ENCODE results near the gene USP20.

Gene USP20

DNA sequence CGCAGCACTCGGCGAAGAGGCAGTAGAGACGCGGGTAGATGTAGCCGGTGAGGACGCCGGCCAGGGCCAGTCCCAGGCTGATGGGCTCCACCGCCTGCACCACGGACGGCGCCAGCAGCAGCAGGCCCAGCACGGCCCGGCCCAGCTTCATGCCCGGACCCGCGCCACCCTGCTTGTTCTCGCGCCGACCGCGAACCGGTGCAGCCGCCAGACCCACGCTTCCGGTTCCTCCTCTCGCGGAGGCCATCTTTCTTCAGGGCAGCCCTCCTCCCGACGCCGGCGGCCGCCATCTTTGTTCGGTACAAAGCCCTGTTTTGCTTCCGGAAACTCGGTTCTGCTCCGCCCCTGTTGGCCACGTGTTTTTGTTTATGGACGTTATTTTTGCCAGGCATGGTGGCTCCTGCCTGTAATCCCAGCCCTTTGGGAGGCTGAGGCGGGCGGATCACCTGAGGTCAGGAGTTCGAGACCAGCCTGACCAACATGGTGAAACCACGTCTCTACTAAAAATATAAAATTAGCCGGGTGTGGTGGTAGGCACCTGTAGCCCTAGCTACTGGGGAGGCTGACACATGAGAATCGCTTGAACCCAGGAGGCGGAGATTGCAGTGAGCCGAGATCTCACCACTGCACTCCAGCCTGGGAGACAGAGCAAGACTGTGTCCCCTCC is 11.2 kb upstream of the USP20 start, which contains the start of gene TOR1A:
Gene TOR1A, minus strand, starts transcription at position 202 of the 667 bp plus-strand sequence. Its CDS starts 51 bp downstream, at position 151.
- DNase-seq: peak; percentile 95 to 96

DNA sequence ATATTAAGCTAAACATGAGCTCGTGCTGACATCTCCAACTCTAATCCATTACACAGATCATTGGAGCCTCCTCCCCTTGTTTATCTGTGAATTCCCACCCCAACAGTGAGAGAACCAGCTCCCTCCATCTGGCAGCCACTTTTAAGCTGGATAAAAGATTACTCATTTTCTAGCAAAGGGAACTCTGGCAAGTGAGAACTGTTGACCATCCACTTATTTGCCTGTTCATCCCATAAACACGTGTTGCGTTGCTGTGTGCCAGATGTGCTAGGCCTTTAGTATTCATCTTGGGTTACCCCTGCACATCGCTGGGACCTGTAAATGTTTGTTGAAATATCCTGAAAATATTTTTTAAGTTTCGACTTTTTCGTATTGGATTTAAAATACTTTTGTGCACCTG is 8.9 kb upstream of the USP20 start:
- DNase-seq: no peak

DNA sequence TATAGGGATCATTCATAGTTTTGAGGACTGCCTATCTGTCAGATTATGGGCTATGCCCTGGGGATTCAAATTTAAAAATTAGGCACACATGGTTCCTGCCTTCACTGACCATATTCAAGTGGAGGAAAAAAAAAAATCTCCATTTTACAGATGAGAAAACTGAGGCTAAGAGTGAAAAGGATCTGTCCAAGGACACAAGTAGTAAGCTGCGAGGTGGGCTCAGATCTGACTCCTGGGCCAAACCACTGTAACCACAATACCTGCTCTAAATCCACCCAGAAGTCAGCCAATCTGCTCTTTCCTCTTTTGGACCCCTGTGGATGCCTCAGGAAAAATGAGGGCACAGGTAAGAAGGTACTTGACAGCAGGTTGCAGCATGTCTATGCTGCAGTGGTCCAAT is 8.5 kb upstream of the USP20 start:
- DNase-seq: no peak

DNA sequence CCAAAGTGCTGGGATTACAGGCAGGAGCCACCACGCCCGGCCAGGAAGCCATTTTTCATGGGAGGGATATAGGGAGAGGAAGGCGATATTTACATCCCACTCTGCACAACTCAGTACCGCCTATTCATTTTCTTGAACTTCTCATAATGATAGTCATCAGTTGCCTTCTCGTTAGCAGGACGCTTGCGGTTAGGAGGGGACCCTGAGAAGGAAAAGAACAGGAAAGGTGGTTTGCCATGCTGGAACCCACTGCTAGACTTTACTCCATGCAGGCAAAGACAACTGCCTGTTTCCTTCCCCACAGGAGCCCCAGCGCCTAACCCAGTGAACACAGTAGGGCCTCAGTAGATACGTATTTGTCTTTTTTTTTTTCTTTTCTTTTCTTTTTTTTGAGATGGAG is 7.2 kb upstream of the USP20 start:
- no peak for DNase-seq

DNA sequence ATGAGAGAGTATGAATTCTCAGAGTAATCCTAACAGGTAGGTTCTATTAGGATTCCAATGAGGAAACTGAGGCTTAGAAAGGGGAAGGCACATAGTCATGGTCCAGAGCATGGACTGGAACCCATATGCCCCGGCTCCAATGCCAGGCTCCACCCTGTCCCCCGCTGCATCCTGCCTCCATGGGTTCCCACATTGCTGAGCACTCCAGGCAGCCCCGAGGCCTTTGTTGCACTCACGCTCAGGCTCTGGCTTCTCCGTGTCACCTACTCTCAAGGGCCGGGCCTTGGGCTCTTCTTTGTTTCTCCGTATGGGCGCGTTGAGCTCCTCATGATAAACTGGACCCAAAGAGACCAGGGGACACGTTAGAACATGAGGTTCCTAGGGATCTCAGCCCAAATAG is 6.3 kb upstream of the USP20 start:
- DNase-seq: no peak

DNA sequence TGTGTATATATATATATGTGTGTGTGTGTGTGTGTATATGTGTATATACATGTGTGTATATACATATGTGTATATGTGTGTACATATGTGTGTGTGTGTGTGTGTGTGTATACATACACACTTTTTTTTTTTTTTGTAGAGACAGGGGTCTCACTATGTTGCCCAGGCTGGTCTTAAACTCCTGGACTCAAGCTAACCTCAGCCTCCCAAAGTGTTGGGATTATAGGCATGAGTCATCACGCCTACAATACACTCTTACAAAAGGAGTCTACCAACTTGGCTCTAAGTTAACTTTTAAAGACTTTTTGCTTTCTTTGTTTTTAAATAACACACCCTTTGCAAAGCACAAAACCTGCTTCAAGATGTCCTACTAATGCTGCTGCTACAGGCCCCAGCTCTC is 2.3 kb upstream of the USP20 start:
- DNase-seq: no peak

DNA sequence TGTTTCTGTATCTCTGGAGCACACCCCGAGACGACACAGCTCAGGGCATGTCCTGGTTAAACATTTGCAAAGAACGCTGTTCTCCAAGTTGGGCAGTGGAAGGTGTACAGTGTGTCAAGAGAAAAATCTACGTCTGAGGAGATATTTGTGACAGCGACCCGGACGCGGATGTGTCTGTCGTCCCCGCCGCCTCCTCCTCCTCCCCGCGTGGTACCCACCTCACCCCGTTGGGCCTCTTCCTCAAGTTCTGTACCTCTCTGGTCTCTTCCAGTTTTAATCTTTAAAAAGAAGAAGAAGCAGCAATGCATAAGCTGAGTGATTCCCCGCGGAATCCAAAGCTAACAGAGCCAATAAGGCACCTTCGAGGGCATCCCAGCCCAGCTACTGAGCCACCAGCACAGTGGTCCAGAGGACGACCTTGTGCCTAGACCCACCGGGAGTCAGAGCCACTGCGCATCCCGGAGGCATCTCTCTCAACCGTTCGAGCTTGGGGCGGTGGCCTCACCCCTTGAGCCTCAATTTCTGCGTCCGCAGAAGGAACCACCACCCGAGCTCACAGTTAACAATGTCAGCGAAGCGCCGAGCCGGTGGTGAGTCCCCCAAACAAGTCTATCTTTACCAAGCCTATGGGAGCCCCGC is 650 bp upstream of the USP20 start:
- peak in 1 of 2 experiments; percentile 29 for DNase-seq

DNA sequence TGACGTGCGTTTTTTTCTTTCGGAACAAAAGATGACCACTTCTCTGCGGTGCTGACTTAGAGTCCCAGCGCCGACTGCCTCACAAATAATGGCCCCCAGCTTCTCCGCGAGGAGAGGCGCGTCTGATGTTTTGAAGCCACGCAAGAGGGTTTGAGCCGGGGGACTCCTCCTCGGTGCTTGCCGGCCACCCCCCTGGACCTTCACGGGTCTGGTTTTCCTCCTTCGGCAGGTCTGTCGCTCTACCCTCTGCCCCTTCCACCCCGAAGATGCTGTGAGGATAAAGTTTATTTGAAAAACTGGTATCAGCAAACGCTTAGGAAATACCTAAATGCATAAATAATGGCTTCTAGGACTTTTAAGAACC is 584 bp downstream of the USP20 start:
- no peak for DNase-seq

DNA sequence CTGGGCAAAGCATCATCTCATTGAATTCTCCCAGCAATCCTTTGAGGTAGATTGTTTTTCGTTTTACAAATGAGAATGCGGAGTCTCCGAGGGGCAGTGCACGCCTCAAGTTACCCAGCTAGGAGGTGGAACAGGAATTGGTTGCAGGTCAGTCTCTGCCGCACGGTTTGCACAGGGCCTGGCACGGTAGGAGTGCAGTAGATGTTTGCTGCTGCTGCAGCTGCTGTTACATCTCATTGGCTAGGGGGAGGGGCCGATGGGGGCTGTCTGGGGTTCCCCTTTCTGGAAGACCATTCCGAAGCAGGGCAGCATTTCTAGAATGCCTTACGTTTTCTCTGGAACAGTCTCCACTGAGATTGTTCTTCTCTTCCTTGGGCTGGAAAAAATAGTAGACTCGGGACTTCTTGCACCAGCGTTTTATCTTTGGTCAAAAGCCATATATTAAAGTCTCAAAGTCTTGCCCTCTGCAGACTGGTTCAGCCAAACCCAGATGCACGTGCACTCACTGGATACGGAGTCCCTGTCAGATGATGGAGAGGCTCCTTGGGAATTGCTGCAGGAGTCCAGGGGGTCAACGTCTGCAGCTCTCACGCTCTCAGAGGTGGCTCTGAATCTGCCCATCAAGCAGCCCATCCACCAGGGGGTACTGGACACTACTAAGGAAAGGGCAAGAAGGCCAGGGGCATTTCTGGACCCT is 1.2 kb downstream of the USP20 start:
- peak; percentile 23 to 35 for DNase-seq

DNA sequence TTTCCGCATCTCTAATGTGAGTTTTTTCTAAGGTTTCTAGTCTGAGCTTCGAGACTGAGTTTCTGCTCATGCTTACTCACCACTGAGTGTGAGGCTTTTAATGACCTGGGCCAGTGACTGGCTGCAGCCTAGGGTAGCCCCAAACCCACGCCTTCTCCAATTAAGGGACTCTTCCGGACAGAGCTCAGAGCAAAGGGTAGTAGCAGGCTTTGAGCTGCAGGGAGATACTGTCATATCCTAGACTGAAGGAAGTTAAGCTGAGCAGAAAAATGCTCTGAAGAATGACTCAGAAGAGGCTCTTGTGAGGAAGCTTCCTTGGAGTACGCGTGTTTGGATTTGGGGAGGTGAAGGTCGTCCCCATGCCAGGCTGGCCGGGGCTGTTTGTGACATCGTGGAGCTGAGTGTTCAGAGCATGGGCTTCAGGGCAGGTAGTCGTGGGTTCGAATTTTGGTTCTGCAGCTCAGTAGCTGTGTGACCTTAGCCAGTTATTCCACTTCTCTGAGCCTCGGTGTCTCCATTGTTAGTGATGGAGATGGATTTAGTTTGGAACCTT is 3.5 kb downstream of the USP20 start:
- peak; percentile 10 to 39 for DNase-seq

DNA sequence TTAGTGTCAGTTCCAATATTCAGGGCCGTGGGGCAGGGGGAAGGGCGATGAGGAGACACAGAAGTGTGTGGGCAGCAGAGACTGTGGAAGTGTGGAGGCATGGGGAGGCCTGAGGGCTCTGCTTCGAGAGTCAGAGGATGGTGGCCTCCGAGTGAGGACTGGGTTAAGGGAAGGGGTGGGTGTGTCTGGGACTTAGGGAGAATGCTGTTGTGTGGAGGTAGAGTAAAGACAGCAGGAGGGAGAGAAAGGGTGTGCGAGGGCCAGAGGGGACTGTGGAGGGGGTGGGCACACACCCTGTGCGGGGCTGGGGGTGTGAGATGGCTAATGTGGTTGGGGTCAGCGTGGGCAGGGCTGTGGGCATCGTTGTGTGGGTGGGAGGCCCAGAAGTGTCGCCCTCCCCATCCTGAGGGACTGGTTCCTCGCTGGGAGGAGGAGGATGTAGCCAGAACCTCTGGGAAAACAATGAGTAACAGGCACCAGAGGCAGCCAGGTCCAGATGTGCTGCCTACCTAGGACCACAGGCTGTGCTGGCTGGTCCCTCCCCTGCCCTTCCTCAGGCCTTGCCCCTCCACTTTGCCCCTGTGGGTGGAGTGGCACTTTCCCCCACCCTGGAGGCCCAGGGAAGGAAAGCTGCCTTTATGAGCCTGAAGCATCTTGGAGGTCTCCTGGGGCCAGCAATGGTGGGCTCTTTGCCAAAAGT is 4.2 kb downstream of the USP20 start:
- no peak for DNase-seq

DNA sequence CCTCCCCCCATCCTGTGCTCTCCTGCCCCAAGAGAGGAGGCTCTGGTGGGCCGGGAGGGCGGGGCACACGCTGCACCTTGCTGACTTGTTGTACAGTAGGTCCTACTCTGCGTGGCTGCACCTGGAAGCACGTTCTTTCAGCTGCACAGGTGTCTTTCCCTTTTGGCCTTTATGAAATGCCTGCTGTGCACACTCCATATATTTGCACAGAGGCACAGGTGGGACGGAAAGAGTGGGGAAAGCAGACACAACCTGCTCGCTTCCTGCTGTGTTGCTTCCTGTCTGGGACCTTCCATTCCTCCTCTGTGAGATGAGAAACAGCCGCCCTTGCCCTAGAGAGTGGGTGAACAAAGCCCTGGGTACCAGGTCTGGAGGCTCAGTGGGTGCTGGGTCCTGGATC is 4.8 kb downstream of the USP20 start:
- no peak for DNase-seq

DNA sequence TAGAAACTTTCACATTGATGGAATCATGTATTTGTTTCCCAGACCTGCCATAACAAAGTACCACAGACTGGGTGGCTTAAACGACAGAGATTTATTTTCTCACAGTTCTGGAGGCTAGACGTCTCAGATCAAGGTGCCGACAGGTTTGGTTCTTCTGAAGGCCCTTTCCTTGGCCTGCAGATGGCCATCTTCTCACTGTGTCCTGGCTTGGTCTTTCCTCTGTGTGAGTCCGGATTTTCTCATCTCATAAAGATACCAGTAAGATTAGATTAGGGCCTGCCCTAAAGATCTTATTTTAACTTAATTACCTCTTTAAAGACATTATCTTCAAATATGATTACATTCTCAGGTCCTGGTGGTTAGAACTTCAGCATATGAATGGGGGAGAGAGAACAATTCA is 5.8 kb downstream of the USP20 start:
- no peak for DNase-seq

DNA sequence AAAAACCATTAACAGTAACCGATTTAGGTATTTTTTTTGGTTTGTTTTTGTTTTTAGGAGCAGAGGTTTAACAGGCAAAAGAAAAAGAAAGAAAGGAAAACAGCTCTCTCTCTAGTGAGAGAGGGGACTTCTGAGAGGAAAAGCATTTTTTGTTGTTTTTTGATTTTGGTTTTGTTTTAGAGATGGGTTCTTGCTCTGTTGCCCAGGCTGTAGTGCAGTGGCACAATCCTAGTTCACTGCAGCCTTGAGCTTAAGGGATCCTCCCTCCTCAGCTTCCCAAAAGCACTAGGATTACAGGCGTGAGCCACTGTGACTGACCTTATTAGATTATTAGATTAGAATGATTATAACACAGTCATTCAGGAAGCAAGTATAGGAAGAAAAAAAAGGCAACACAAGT is 10.1 kb downstream of the USP20 start:
- DNase-seq: no peak

DNA sequence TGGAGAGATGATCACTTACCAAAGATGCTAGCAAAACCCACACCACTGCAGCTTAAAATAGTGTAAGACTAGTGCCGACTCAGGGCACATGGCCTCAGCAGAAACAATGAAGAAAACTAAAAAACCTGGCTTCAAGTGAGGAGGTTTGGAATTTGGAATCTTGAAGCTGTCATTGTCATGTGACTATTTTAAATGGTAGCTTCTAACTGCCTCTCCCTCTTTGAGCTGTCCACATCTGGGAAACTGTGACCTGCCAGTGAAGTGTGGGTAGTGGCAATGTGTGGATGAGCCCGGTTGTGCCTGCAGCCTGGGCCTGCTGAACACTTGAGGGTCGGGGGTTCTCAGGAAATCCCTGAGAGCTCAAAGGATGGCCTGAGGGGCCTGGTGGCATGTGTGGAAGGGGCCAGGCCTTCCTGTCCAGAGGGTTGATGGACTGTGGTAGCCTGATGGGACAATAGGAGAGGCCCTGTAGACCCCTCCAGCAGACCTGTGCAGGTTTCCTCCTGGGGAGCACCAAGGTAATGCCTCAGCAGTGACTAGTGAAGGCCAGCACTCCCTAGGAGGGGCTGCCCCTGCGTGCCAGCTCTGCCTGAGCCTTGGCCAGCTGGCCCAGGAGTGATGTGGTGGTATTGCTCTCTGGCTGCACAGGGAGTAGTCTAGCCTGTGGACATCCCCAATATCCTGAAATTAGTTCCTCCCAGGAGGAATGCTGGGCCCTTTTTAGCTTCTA is 13.6 kb downstream of the USP20 start:
- no peak for DNase-seq

DNA sequence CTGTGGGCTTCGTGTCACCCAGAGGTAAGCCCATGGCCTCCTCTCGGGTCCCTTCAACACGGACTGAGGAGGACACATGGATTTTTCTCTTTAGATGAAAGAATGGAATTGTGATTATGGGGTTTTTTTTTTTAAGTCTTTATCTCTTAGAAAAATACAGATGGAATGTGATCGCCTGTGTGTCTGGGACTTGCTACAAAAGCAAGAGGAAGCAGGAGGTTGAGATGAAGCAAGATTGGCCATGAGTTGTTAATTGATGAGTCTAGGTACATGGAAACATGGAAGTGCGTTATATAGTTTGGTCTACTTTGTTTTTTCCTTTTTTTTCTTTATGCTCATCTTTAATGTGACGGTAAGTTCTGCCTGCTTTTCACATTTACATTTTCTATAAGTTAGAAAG is 14.6 kb downstream of the USP20 start:
- DNase-seq: no peak

DNA sequence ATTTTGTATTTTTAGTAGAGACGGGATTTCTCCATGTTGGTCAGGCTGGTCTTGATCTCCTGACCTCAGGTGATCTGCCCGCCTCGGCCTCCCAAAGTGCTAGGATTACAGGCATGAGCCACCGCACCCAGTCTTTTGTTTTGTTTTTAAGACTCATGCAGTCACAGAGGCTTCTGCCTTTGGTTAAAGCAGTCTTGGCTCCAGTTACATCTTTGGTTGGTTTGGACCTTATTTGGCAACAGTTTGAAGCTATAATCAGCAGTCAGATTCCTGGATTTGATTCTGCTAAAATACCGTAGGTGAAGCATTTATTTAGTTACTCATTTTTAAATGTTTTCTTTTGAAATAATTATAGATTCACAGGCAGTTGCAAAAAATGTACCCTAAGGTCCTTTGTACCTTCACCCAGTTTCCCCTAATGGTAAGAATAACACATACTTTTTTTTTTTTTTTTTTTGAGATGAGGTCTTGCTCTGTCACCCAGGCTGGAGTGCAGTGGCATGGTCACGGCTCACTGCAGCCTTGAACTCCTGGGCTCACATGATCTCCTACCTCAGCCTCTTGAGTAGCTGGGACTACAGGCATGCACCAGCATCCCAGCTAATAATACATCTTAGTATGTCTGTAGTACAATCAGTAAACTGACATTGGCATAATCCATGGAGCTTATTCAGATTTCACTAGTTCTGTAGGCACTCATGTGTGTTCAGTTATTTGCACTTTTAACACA is 15.7 kb downstream of the USP20 start:
- DNase-seq: no peak

DNA sequence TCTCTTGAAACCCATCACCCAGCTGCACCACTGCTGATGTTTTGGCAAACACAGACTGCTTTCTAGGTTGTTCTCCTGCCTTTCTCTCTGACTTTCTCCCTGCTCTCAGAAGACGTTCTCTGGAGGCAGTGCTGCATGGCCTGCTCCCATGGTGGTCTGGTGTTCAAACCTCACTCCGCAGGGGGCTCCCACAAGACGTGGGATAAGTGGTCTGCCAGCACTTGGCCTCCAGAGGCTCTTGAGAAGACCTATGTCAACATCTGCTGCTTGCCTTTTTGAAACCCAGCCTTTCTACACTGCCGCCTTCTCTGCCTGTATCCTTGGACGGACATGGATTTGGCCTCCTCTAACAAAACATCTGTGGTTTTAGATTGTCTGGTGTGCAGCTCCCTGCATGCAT is 16.6 kb downstream of the USP20 start:
- DNase-seq: no peak

DNA sequence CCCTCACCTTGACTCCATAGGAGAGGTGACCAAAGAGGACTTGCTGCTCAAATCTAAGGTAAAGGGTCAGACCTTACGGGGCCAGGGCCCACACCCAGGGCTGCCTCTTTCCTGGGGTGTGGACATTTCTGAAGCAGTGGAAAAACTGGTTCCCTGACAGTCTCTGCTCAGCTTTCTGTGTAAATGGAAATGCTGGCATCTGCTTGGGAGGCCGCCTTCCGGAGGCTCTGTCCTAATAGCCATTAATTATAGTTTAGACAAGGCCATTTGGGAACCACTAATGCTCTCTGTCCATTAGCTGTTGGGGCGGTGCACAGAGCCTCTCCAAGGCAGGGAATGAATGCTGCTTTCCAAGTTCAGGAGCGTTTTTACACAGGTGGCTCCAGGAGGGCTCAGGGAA is 17.3 kb downstream of the USP20 start:
- DNase-seq: no peak

DNA sequence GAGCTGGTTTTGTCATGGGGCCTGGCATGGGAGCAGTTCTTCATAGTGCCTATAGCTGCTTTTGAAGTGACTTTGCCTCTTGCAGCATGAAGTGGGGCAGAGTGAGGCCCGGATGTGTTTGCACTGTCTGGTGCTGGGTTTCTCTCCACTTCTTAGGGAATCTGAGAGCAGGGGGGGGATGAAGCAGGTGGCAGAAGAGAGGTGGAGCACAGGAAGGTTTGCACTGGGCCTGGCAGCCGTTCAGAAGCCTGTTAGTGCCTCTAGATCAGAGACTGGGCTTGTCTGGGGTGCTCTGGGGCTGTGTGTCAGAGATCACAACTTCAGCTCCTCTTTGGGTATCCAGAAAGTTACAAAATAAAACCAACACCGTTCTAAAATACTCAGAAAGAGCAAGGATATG is 18.4 kb downstream of the USP20 start:
- DNase-seq: no peak

DNA sequence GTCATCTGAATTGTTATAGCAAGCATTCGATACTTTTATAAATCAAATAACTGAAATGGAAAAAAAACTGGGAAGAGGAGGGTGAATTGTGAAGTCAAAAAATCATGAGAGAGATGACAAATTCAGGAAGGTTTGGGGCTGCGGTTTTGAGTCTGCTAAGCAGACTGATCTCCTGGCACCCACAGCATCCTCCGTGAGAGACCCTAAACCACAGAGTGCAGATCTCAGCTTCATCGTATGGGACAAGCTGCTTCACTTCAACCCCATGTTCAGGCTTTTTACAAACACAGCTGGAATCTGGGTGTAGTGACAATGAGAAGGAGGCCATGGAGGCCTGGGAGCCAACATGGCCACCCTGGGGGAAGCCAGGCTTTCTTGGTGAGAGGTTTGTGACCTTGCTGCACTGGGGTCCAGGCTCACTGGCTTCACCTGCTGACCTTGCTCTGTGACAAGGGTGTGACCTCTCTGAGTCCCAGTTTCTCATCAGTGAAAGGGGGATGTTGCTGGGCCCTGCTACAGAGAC is 19.4 kb downstream of the USP20 start:
- no peak for DNase-seq

DNA sequence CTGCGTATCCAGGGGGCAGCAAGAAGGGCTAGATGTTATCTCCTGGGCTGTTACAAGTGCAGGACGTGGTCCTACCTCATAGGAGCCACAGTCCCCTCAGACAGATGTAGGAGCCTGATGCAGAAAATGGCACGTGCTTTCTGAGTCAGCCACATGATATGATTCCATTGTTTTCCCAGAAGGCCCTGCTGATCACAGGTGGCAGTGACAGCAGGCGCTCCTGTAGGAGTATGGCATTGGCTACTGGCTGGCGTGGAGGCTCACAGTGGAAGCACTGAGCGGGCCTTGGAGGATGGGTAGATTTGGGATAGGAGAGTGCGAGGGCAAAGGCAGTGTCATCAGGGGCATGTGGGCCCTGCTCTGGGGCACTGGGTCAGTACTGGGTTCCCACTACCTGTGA is 21.9 kb downstream of the USP20 start:
- no peak for DNase-seq
